Ishikawa (cell line): Measurements from ENCODE around the gene PPP2R2D.

Source experiments
- CEBPB ChIP-seq: IDR thresholded peaks from 2 replicates; pipeline ENCODE4 v1.6.1; 2012
- CREB1 ChIP-seq: IDR thresholded peaks from 2 replicates; pipeline ENCODE4 v1.6.1; 2012; ENCODE audit warnings: low read depth
- EGR1 ChIP-seq: IDR thresholded peaks from 2 replicates; pipeline ENCODE4 v1.6.1; 2012
- EP300 ChIP-seq: IDR thresholded peaks from 2 replicates; pipeline ENCODE4 v1.6.1; 2012; ENCODE audit warnings: borderline replicate concordance
- FOXM1 ChIP-seq: IDR thresholded peaks from 2 replicates; pipeline ENCODE4 v1.6.1; 2012; ENCODE audit warnings: low read depth, borderline replicate concordance
- NFIC ChIP-seq: IDR thresholded peaks from 2 replicates; pipeline ENCODE4 v1.6.1; 2012
- RAD21 ChIP-seq: IDR thresholded peaks from 2 replicates; pipeline ENCODE4 v1.6.1; 2012; ENCODE audit warnings: low read depth
- TAF1 ChIP-seq: IDR thresholded peaks from 2 replicates; pipeline ENCODE4 v1.6.1; 2012; ENCODE audit warnings: low read depth, mild to moderate bottlenecking
- TCF12 ChIP-seq: IDR thresholded peaks from 2 replicates; pipeline ENCODE4 v1.6.1; 2012; ENCODE audit warnings: low read depth
- TEAD4 ChIP-seq: IDR thresholded peaks from 2 replicates; pipeline ENCODE4 v1.6.1; 2012
- YY1 ChIP-seq: IDR thresholded peaks from 2 replicates; pipeline ENCODE4 v1.6.1; 2012; ENCODE audit warnings: low read depth
- ZBTB7A ChIP-seq: IDR thresholded peaks from 2 replicates; pipeline ENCODE4 v1.6.1; 2012; ENCODE audit warnings: low read depth
- TF ChIP-seq, protein P1 (sequence below): IDR thresholded peaks from 2 replicates; pipeline ENCODE4 v1.6.1; 2012
- TF ChIP-seq, protein P2 (sequence below): IDR thresholded peaks from 2 replicates; pipeline ENCODE4 v1.6.1; 2012; ENCODE audit warnings: low read depth, mild to moderate bottlenecking
- TF ChIP-seq, protein P3 (sequence below): IDR thresholded peaks from 2 replicates; pipeline ENCODE4 v1.6.1; 2012

Gene PPP2R2D

DNA sequence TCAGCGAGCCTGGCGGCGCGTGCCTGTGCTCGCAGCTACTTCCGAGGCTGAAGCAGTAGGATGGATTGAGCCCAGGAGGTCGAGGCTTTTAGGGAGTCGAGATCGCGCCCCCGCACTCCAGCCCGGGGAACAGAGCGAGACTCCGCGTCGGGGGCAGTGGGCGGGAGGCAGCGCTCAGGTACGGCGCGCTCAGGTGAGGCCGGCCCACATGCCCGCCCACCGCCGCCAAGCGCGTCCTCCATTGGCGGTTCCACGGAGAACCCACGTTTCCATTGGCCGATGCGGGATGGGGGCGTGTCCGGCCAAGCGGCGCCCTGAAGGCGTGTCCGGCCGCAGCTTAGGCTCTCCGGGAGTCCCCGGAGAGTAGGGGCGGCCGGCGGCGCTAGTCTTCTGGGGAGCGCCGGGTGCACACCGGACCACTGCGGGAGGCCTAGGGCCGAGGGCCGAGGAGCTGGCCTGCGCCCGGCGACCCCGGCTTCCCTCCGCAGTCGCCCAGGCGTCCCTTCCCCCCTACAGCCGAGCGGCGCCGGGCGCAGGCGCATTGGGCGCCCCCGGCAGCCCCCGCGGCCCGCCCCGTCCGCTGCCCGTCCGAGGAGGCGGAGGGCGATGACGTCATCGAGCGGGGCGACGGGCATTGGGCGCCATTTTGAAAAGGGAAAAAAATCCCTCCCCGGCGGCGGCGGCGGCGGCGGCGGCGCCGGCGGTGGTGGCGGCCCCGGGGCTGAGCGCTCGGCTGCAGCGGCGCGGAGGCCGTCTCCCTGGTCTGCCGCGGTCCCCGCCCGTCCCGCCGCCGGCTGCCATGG lies at the start of gene PPP2R2D:
PPP2R2D (plus strand) TSS at position 659 of the 803 bp plus-strand sequence; CDS start at position 800, 141 bp downstream.
- TF ChIP-seq TCF12, result peak; percentile 10; the same call in 1 of the 2 replicates
- TF ChIP-seq, protein P1, sequence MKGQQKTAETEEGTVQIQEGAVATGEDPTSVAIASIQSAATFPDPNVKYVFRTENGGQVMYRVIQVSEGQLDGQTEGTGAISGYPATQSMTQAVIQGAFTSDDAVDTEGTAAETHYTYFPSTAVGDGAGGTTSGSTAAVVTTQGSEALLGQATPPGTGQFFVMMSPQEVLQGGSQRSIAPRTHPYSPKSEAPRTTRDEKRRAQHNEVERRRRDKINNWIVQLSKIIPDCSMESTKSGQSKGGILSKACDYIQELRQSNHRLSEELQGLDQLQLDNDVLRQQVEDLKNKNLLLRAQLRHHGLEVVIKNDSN, result peak; percentile 56; the same call in 1 of the 2 replicates
- peak; percentile 39; the same call in 1 of the 2 replicates for TF ChIP-seq TAF1
- TF ChIP-seq, protein P2, sequence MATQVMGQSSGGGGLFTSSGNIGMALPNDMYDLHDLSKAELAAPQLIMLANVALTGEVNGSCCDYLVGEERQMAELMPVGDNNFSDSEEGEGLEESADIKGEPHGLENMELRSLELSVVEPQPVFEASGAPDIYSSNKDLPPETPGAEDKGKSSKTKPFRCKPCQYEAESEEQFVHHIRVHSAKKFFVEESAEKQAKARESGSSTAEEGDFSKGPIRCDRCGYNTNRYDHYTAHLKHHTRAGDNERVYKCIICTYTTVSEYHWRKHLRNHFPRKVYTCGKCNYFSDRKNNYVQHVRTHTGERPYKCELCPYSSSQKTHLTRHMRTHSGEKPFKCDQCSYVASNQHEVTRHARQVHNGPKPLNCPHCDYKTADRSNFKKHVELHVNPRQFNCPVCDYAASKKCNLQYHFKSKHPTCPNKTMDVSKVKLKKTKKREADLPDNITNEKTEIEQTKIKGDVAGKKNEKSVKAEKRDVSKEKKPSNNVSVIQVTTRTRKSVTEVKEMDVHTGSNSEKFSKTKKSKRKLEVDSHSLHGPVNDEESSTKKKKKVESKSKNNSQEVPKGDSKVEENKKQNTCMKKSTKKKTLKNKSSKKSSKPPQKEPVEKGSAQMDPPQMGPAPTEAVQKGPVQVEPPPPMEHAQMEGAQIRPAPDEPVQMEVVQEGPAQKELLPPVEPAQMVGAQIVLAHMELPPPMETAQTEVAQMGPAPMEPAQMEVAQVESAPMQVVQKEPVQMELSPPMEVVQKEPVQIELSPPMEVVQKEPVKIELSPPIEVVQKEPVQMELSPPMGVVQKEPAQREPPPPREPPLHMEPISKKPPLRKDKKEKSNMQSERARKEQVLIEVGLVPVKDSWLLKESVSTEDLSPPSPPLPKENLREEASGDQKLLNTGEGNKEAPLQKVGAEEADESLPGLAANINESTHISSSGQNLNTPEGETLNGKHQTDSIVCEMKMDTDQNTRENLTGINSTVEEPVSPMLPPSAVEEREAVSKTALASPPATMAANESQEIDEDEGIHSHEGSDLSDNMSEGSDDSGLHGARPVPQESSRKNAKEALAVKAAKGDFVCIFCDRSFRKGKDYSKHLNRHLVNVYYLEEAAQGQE, result no peak
- no peak for TF ChIP-seq CEBPB
- TF ChIP-seq NFIC, result no peak
- peak; percentile 93 for TF ChIP-seq EGR1
- TF ChIP-seq CREB1, result peak; percentile 72
- TF ChIP-seq, protein P3, sequence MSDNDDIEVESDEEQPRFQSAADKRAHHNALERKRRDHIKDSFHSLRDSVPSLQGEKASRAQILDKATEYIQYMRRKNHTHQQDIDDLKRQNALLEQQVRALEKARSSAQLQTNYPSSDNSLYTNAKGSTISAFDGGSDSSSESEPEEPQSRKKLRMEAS, result peak; percentile 73
- 0 out of 2 replicates have a peak, but pooled peaks have one; percentile 24 for TF ChIP-seq EP300
- TF ChIP-seq ZBTB7A, result peak; percentile 93
- no peak for TF ChIP-seq TEAD4
- no peak for TF ChIP-seq FOXM1
- peak; percentile 95 for TF ChIP-seq YY1
- no peak for TF ChIP-seq RAD21

GRCh38 chr10:131851346-131851745 lies 49.5 kb upstream of the PPP2R2D start:
- TF ChIP-seq ZBTB7A (no peak), RAD21 (no peak), CREB1 (no peak), YY1 (no peak), CEBPB (no peak), TAF1 (no peak), FOXM1 (no peak), TCF12 (no peak), EP300 (no peak), NFIC (no peak), EGR1 (no peak), TEAD4 (no peak)
- TF ChIP-seq, protein P2, result no peak
- TF ChIP-seq, protein P3, result no peak
- TF ChIP-seq, protein P1, result no peak

- TF ChIP-seq EP300 (no peak), ZBTB7A (no peak), TCF12 (no peak), TAF1 (no peak), EGR1 (no peak), RAD21 (no peak), NFIC (no peak), CREB1 (no peak), YY1 (no peak), CEBPB (no peak), FOXM1 (no peak), TEAD4 (no peak)
- TF ChIP-seq, protein P3, result no peak
- TF ChIP-seq, protein P2, result no peak
- TF ChIP-seq, protein P1, result no peak
These were observed 48.5 kb upstream of the PPP2R2D start for GRCh38 chr10:131852176-131852822.
